Choroid plexus epithelial cell (primary cell): ENCODE data around the gene ACTG2.
"Not testable (repeated sequence)": the region's sequence is repeated elsewhere in the genome, so short reads cannot be mapped to it uniquely, and the experiment has no call there.

ENCODE experiments used
- DNase-seq: peaks from one replicate; pipeline ENCODE4 v3.0.0-alpha.2; 2010; ENCODE audit warnings: low read depth
- H3K4me3 ChIP-seq: 2 replicates; pipeline ENCODE4 v1.5.1; 2011; ENCODE audit warnings: low read depth, mild to moderate bottlenecking, control low read depth, low read length, moderate library complexity
- CTCF ChIP-seq: conservative IDR thresholded peaks from 2 replicates; pipeline ENCODE4 v1.5.1; 2011; ENCODE audit warnings: low read depth, mild to moderate bottlenecking, control low read depth, inconsistent platforms, low read length, moderate library complexity

Gene ACTG2

GRCh38 chr2:73899801-73900336 is 7.1 kb downstream of the ACTG2 start:
- H3K4me3 ChIP-seq = no peak overlapping the region
- DNase-seq = no peak
- TF ChIP-seq CTCF = no peak

GRCh38 chr2:73901143-73901542 is 8.3 kb downstream of the ACTG2 start:
- TF ChIP-seq CTCF = no peak
- H3K4me3 ChIP-seq = no peak overlapping the region
- no peak for DNase-seq

- no peak overlapping the region for H3K4me3 ChIP-seq
- no peak for TF ChIP-seq CTCF
- no peak for DNase-seq
Measured at GRCh38 chr2:73902284-73902683, 9.5 kb downstream of the ACTG2 start.

- no peak overlapping the region for H3K4me3 ChIP-seq
- no peak for TF ChIP-seq CTCF
- no peak for DNase-seq
Measured at GRCh38 chr2:73903313-73903712, 10.5 kb downstream of the ACTG2 start.

GRCh38 chr2:73903949-73904613 is 11.3 kb downstream of the ACTG2 start:
- not testable (repeated sequence) for DNase-seq, H3K4me3 ChIP-seq

GRCh38 chr2:73904952-73905351 is 12.1 kb downstream of the ACTG2 start:
- TF ChIP-seq CTCF = no peak
- no peak overlapping the region for H3K4me3 ChIP-seq
- no peak for DNase-seq

- DNase-seq = no peak
- TF ChIP-seq CTCF = no peak
Measured at GRCh38 chr2:73906847-73907505, 14.2 kb downstream of the ACTG2 start.

More at GRCh38 chr2:73906847-73907505, 14.2 kb downstream of the ACTG2 start:
- H3K4me3 ChIP-seq = no peak overlapping the region
